D341Med (cell line): ENCODE data around the gene KIAA2012.

ENCODE experiments used
- DNase-seq: peaks from one replicate; pipeline ENCODE4 v3.0.0; 2012; ENCODE audit warnings: low spot score

Gene KIAA2012

GRCh38 chr2:202088777-202089176 lies 15.7 kb downstream of the KIAA2012 start:
- DNase-seq: no peak

- DNase-seq: no peak
These were observed 17.5 kb downstream of the KIAA2012 start for GRCh38 chr2:202090530-202090929.

DNA sequence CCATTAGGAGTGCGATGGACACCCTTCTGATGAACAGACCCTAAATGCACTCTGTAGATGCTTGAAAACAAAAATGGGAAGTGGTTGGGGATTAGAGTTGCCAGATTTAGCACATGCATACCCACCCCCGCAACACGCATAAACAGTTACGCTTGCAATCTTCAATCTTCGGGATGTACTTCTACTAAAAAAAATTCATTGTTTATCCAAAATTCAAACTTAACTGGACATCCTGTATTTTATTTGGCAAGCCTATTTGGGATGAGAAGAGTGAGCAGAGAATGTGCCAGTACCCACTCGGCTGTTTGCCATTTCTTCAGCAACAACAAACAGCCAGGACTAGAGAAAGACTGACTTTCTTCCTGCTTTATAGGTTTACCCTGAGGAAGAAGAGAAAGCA lies 18.4 kb downstream of the KIAA2012 start:
- no peak for DNase-seq

- no peak for DNase-seq
These were observed 21.5 kb downstream of the KIAA2012 start for GRCh38 chr2:202094426-202094986.

- no peak for DNase-seq
These were observed 22.2 kb downstream of the KIAA2012 start for GRCh38 chr2:202095235-202095634.

DNA sequence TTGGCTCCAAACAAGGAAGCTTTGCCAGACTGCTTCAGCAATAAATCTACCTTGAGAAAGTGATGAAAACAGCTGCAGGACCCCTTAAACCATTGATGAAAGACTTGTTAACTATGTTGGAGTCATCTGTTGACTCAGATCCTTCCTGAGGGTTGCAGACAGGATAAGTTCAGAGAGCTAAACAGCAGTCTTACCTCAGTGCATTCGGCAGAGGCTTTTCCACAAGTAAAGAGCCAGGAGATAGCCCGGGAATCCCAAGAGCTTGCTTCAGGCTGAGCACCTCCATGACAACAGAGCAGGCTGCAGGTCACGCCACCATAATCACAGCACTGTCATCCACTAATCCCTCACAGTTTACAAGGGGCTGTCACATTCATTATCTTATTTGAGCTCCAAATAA lies 23.7 kb downstream of the KIAA2012 start:
- peak; percentile 58 for DNase-seq

- no peak for DNase-seq
These were observed 25.2 kb downstream of the KIAA2012 start for GRCh38 chr2:202098291-202098690.

- DNase-seq: no peak
These were observed 26.5 kb downstream of the KIAA2012 start for GRCh38 chr2:202099515-202099914.

- no peak for DNase-seq
These were observed 27.1 kb downstream of the KIAA2012 start for GRCh38 chr2:202100176-202100575.

DNA sequence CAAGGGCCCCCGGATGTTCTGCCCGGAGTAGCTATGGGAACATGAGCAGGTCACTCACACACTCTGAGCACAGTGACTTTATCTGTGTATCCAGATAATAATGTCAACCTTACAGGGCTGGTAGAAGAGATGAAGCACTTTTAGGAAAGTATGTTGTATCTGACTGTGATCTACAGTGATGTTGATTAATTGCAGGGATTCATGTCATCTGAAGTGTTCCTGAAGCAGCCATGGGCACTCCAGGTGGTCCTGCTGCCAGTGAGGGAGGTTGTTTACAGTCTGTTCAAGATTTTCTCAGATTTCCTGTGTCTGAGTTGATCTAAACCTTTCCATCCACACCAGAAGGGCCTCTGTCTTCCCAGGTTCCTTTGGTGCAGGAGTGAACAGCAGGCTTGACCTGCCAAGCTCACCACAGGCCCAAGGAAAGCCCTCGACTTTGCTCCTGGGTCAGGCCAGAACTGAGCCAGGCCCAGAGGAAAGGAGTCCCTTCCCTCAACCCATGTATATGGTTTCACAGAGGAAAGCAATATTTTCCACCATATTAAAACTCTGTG lies 28.0 kb downstream of the KIAA2012 start:
- no peak for DNase-seq

DNA sequence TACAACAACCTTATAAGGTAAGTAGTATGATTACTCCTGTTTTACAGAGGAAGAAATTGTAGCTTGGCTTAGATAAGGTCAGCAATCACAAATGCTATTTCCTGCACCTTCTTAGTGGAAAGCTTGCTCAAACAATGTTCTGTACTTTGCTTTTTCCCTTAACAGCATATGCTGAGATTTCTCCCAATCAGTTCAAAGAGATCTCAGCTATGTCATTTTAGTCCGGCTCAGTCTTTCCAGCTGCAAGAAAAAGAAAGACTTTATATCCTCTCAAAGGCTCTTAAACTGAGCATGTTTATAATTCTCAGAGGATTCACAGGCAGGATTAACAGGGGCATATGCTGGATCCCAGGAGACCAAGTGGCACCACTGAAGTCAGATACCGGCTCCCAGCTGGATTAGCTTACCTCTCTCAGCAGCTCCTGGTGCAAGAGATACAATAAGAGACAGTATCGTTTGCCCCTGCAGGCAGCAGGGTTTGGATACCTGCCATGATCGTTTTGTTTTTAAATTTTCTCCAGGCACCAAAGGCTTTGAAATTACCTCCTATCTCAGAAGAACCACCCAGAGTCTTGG lies 29.5 kb downstream of the KIAA2012 start:
- DNase-seq: peak; percentile 86

DNA sequence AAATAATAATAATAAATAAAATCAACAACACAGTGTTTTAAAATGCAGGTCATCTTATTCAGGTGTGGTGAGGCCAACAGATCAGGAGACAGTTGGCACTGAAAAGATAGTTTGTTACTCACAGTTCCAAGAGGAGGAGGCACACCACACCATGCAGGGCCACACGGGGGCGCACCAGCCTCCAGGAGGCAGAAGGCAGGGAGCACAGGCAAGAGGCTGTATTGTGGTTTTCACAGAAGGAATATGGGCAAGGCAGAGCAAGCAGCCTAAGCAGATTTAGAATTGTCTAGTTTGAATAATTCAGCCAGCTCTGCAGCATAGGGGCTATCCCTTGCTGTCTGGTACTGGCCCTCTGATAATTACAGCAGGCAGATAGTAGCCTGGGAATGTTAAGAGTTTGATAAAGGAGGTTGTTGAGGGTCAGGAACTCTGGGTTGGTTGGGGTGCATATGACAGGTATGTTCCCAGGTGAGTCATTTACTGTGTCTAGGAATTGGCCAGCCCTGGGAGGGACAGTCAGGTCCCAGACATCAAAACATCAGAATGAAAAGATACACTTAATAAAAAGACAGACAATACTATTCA lies 31.3 kb downstream of the KIAA2012 start:
- peak; percentile 76 for DNase-seq

DNA sequence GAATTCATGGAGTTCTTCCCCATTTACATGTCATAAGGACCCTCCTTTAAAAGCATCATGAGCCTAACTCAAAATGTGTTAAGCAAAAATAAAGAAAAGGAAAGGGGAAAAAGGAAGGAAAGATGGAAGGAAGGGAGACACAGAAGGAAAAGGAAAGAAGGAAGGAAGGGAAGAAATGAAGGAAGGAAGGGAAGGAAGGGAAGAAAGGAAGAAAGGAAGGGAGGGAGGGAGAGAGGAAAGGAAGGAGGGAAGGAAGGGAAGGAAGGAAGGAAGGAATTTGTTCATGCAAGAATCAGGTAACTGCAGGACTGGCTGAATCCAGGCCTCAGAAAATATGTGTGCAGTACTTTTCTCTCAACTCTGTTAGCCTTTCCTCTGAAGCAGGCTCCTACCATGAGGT lies 32.0 kb downstream of the KIAA2012 start:
- no peak for DNase-seq

GRCh38 chr2:202108345-202108744 lies 35.3 kb downstream of the KIAA2012 start:
- no peak for DNase-seq

GRCh38 chr2:202109139-202109736 lies 36.2 kb downstream of the KIAA2012 start:
- no peak for DNase-seq

- no peak for DNase-seq
These were observed 36.7 kb downstream of the KIAA2012 start for GRCh38 chr2:202109737-202110184.

- no peak for DNase-seq
These were observed 37.4 kb downstream of the KIAA2012 start for GRCh38 chr2:202110491-202110890.

GRCh38 chr2:202112041-202112440 lies 39.0 kb downstream of the KIAA2012 start:
- DNase-seq: no peak

- no peak for DNase-seq
These were observed 40.6 kb downstream of the KIAA2012 start for GRCh38 chr2:202113571-202114142.

DNA sequence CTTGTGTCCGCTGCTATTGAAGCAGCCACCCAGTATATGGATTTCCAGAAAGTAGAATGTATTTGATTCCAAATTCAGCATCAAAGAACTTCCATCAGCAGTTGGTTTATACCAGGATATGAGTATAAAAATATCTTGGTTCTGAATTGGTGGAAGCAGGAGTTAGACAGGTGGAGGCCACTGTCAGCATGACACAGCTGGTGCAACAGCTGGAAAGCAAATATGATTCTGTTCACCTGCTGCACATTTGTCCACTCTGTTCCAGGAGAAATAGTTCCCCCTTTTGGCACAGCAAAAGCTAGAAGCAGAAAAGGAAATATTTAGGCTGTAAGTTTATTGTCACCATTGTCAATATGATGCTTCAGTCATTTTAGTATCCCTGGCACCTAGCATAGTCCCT lies 41.2 kb downstream of the KIAA2012 start:
- DNase-seq: no peak

GRCh38 chr2:202114795-202115194 lies 41.7 kb downstream of the KIAA2012 start:
- no peak for DNase-seq

GRCh38 chr2:202115479-202115971 lies 42.5 kb downstream of the KIAA2012 start:
- no peak for DNase-seq

DNA sequence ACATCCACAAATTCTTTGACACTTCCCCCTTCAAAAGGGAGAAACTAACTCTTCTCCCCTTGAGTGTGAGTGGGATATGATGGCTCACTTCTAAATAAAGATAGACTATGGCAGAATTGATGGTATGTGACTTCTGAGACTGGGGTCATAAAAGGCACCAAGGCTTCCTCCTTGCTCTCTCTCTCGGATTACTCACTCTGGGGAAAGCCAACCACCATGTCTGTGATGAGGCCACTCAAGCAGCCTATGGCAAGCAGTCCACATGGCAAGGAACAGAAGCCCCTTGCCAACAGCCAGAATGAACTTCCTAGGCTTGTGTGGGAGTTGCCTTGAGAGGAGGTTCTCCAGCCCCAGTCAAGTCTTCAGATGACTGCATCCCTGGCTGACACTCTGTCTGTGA lies 43.6 kb downstream of the KIAA2012 start:
- no peak for DNase-seq
